ENCODE data around the gene GIGYF2. TPM values are rescaled to one million over a fixed set of nuclear protein-coding genes. Genes with fewer than 3 reads are reported as not detected.

GIGYF2 gene
- polyA plus RNA-seq, 1 experiment: 34.6 TPM

DNA sequence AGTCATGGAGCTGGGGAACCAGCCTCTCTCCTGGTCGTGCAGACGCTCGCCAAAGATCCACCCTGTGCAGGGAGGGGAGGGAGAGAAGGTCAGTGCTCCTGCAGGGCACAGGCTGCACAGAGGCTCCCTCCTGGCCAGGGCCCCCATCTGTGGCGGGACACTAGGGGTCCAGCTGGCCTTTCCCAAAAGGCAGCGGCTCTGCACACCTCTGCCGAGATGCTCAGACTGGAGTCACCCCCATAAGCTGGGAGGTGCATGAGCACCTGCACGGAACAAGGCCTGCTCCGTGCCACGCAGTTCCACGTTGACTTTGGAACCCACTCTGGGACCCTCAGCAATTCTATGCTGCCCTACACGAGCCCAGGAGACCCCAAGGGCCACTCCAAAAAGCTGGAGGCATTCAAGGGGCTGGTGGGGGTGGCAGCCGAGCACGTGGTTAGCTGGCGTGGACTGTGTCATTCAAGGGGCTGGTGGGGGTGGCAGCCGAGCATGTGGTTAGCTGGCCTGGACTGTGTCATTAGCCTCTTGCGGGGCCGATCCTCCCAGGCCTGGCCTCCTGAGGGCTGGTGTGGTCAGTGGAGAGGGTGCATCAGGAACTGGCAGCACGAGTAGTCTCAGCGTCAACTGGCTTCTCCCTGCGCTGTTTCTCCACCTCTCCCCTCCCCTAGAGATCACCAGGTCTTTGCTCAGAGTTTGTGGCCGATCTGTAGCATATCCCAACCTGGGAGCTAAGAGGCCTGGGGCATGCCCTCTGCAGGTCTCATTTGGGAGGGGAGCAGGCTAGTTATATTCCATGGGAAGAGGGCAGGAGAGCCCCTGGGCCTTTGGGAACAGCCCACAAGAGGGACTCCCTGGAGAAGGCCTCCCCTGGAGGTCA lies 182.7 kb downstream of the GIGYF2 start:
- Histone ChIP-seq H3K27ac (ENCODE audit: low read depth, low read length) (no peak overlapping the region), H3K27me3 (ENCODE audit: control insufficient read depth, insufficient read depth, low read length) (peaks cover 3% of the 10 kb centered on the region), H3K4me3 (ENCODE audit: low read depth, low read length) (no peak overlapping the region), H3K9me3 (ENCODE audit: control insufficient read depth, insufficient read depth, low read length) (no peaks in the 10 kb centered on the region; the same call in 1 of the 2 replicates)
- ChIA-PET CTCF (interaction anchor here (1.0 to 1.6 kb wide), 2 partner anchors 149 to 174 kb away, joined by 3 to 6 read pairs; no protein-coding TSS in a partner anchor), POLR2A (no interaction called here)
- TF ChIP-seq CTCF (IDR thresholded peaks at IDR 0.05; ENCODE audit: low read depth, low read length): no peak
- no peak for DNase-seq (ENCODE audit: low read depth, low spot score)

- Histone ChIP-seq H3K27me3 (ENCODE audit: control insufficient read depth, insufficient read depth, low read length) (peaks cover 3% of the 10 kb centered on the region), H3K9me3 (ENCODE audit: control insufficient read depth, insufficient read depth, low read length) (no peaks in the 10 kb centered on the region; the same call in 1 of the 2 replicates), H3K4me3 (ENCODE audit: low read depth, low read length) (no peak overlapping the region), H3K27ac (ENCODE audit: low read depth, low read length) (no peak overlapping the region)
- CTCF ChIA-PET: interaction anchor here (1.2 to 1.6 kb wide), 2 partner anchors 148 to 173 kb away, joined by 6 read pairs; no protein-coding TSS in a partner anchor
- no peak for DNase-seq (ENCODE audit: low read depth, low spot score)
- no peak for TF ChIP-seq CTCF (IDR thresholded peaks at IDR 0.05; ENCODE audit: low read depth, low read length)
- POLR2A ChIA-PET: no interaction called here
Observed at GRCh38 chr2:232880764-232881351, 183.7 kb downstream of the GIGYF2 start.

GRCh38 chr2:232882085-232882484 lies 185.0 kb downstream of the GIGYF2 start:
- no peak overlapping the region for H3K4me3 ChIP-seq (ENCODE audit: low read depth, low read length)
- DNase-seq (ENCODE audit: low read depth, low spot score): no peak
- no peak overlapping the region for H3K27ac ChIP-seq (ENCODE audit: low read depth, low read length)
- peaks cover 7% of the 10 kb centered on the region for H3K27me3 ChIP-seq (ENCODE audit: control insufficient read depth, insufficient read depth, low read length)
- TF ChIP-seq CTCF (IDR thresholded peaks at IDR 0.05; ENCODE audit: low read depth, low read length): no peak
- ChIA-PET POLR2A (no interaction called here), CTCF (interaction anchor here (1.2 kb wide), 2 partner anchors 147 to 167 kb away, joined by 3 to 6 read pairs; no protein-coding TSS in a partner anchor)
- H3K9me3 ChIP-seq (ENCODE audit: control insufficient read depth, insufficient read depth, low read length): no peaks in the 10 kb centered on the region; the same call in 1 of the 2 replicates

DNA sequence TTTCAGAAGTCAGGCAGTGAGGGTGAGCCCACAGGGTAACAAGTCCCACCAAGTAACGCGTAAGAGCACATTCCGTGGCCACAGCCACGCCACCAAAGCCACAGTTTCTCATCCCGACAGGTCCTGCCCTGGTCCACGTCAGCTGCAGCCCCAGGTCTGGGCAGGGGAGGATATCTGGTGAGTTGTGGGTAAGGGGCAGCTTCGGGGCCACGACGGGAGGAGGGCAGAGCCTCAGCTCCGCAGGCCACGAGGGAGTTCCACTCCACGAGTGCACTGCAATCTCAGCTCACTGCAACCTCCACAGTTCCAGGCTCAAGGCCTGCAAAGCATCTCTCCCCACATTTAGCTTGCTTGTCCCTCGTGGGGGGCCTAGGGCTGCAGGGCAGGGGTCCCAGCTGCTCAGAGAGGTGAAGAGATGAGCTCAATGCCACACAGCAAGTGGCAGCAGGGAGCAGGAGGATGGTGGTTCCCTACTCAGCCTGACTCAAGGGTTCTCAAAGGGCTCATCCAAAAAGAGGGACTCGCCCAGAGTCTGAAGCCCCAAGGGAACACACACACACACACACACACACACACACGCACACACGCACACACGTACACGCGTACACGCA lies 185.5 kb downstream of the GIGYF2 start:
- no peak overlapping the region for H3K27ac ChIP-seq (ENCODE audit: low read depth, low read length)
- DNase-seq (ENCODE audit: low read depth, low spot score): no peak
- ChIA-PET CTCF (interaction anchor here (1.2 kb wide), 1 partner anchor 166 kb away, joined by 3 read pairs; no protein-coding TSS in a partner anchor), POLR2A (no interaction called here)
- no peaks in the 10 kb centered on the region; the same call in 1 of the 2 replicates for H3K9me3 ChIP-seq (ENCODE audit: control insufficient read depth, insufficient read depth, low read length)
- H3K27me3 ChIP-seq (ENCODE audit: control insufficient read depth, insufficient read depth, low read length): peaks cover 7% of the 10 kb centered on the region
- H3K4me3 ChIP-seq (ENCODE audit: low read depth, low read length): no peak overlapping the region
- no peak for TF ChIP-seq CTCF (IDR thresholded peaks at IDR 0.05; ENCODE audit: low read depth, low read length)

Data from AG04450 (cell line).